OCI-LY1 (cell line): ENCODE results near the gene GPR39.

Experiments
- H2AFZ ChIP-seq: fragments of 200-600 bp; sonication (generic), shearing (Covaris generic); 2 replicates; pipeline ENCODE4 v1.6.0; 2014; ENCODE audit warnings: antibody characterized with exemption, mild to moderate bottlenecking, low read length
- H3F3A ChIP-seq: fragments of 200-600 bp; sonication (generic), shearing (Covaris generic); 2 replicates; pipeline ENCODE4 v1.6.0; 2014; ENCODE audit warnings: mild to moderate bottlenecking, antibody characterized with exemption, low read length, moderate library complexity; ENCODE audit not compliant: insufficient read depth
- H3K27ac ChIP-seq: fragments of 200-600 bp; sonication (generic); 2 replicates; pipeline ENCODE4 v1.5.1; 2014; ENCODE audit warnings: low read length, mixed run types, mild to moderate bottlenecking, low read depth; ENCODE audit not compliant: poor library complexity, severe bottlenecking
- H3K27me3 ChIP-seq: fragments of 200-600 bp; sonication (generic); 2 replicates; pipeline ENCODE4 v1.6.0; 2014; ENCODE audit warnings: antibody characterized with exemption, mild to moderate bottlenecking, low read length, moderate library complexity; ENCODE audit not compliant: insufficient read depth
- H3K36me3 ChIP-seq: fragments of 200-600 bp; sonication (generic); 2 replicates; pipeline ENCODE4 v1.6.1; 2014; ENCODE audit warnings: mild to moderate bottlenecking, antibody characterized with exemption, low read length, moderate library complexity, mixed read lengths; ENCODE audit not compliant: insufficient read depth
- H3K4me1 ChIP-seq: fragments of 200-600 bp; sonication (generic); 2 replicates; pipeline ENCODE4 v1.5.1; 2014; ENCODE audit warnings: mild to moderate bottlenecking, low read length, moderate library complexity; ENCODE audit not compliant: insufficient read depth, severe bottlenecking
- H3K4me2 ChIP-seq: fragments of 200-600 bp; sonication (generic), shearing (Covaris generic); 2 replicates; pipeline ENCODE4 v1.6.1; 2014; ENCODE audit warnings: low read length
- H3K4me3 ChIP-seq: fragments of 200-600 bp; sonication (generic); 2 replicates; pipeline ENCODE4 v1.5.1; 2014; ENCODE audit warnings: low read length, low read depth, mild to moderate bottlenecking, mixed read lengths; ENCODE audit not compliant: poor library complexity, severe bottlenecking
- H3K79me2 ChIP-seq: fragments of 200-600 bp; shearing (Covaris generic); 2 replicates; pipeline ENCODE4 v1.6.1; 2016; ENCODE audit warnings: mixed run types, low read length, mixed read lengths; ENCODE audit not compliant: insufficient read depth
- H3K9ac ChIP-seq: fragments of 200-600 bp; sonication (generic), shearing (Covaris generic); 2 replicates; pipeline ENCODE4 v1.6.1; 2014; ENCODE audit warnings: mild to moderate bottlenecking, low read length, mixed read lengths
- H3K9me2 ChIP-seq: fragments of 200-600 bp; sonication (generic), shearing (Covaris generic); 2 replicates; pipeline ENCODE4 v1.6.1; 2014; ENCODE audit warnings: low read depth, mild to moderate bottlenecking, low read length, mixed read lengths
- H3K9me3 ChIP-seq: fragments of 200-600 bp; shearing (Covaris generic); 2 replicates; pipeline ENCODE4 v1.6.1; 2014; ENCODE audit warnings: low read length, mixed read lengths
- H4K20me1 ChIP-seq: fragments of 200-600 bp; sonication (generic), shearing (Covaris generic); 2 replicates; pipeline ENCODE4 v1.6.0; 2016; ENCODE audit warnings: mild to moderate bottlenecking, low read length; ENCODE audit not compliant: insufficient read depth
- CTCF ChIP-seq: fragments of 200-600 bp; sonication (generic), shearing (Covaris generic); IDR thresholded peaks from 2 replicates; pipeline ENCODE4 v1.5.1; 2017; ENCODE audit warnings: mild to moderate bottlenecking, antibody characterized with exemption, low read length, moderate library complexity, mixed read lengths
- EZH2 ChIP-seq: fragments of 200-600 bp; sonication (generic), shearing (Covaris generic); IDR thresholded peaks from 2 replicates; pipeline ENCODE4 v1.8.0; 2017; ENCODE audit warnings: borderline replicate concordance, mixed run types, mild to moderate bottlenecking, antibody characterized with exemption, low read length, moderate library complexity, mixed read lengths

GPR39 gene

GRCh38 chr2:132479155-132479554 lies 62.5 kb downstream of the GPR39 start:
- Histone ChIP-seq H3K79me2 (no peaks in the 10 kb centered on the region), H2AFZ (no peak overlapping the region), H3K9me3 (no peaks in the 10 kb centered on the region), H4K20me1 (no peaks in the 10 kb centered on the region), H3K9ac (no peak overlapping the region), H3K4me3 (no peak overlapping the region), H3K27me3 (no peaks in the 10 kb centered on the region), H3K9me2 (no peaks in the 10 kb centered on the region), H3K27ac (no peak overlapping the region), H3K4me2 (no peak overlapping the region), H3K4me1 (no peaks in the 10 kb centered on the region), H3K36me3 (no peaks in the 10 kb centered on the region), H3F3A (no peaks in the 10 kb centered on the region)
- no peak for TF ChIP-seq CTCF
- no peak for TF ChIP-seq EZH2

- Histone ChIP-seq H3K27ac (no peak overlapping the region), H3K36me3 (no peaks in the 10 kb centered on the region), H3K4me3 (no peak overlapping the region), H4K20me1 (no peaks in the 10 kb centered on the region), H3K79me2 (no peaks in the 10 kb centered on the region), H3K4me2 (no peak overlapping the region), H3K9me3 (no peaks in the 10 kb centered on the region), H3K9ac (no peak overlapping the region), H2AFZ (no peak overlapping the region), H3F3A (no peaks in the 10 kb centered on the region), H3K9me2 (no peaks in the 10 kb centered on the region), H3K4me1 (no peaks in the 10 kb centered on the region), H3K27me3 (no peaks in the 10 kb centered on the region)
- TF ChIP-seq EZH2 (no peak), CTCF (no peak)
These were observed 66.2 kb downstream of the GPR39 start for GRCh38 chr2:132482821-132483220.

GRCh38 chr2:132484144-132484543 lies 67.5 kb downstream of the GPR39 start:
- H3K9ac ChIP-seq = no peak overlapping the region
- H3K9me2 ChIP-seq = no peaks in the 10 kb centered on the region
- no peak overlapping the region for H3K4me2 ChIP-seq
- no peaks in the 10 kb centered on the region for H3K9me3 ChIP-seq
- H3K4me1 ChIP-seq = no peaks in the 10 kb centered on the region
- no peaks in the 10 kb centered on the region for H3K36me3 ChIP-seq
- no peaks in the 10 kb centered on the region for H4K20me1 ChIP-seq
- H3K79me2 ChIP-seq = no peaks in the 10 kb centered on the region
- no peak overlapping the region for H3K27ac ChIP-seq
- H2AFZ ChIP-seq = no peak overlapping the region
- no peak for TF ChIP-seq CTCF
- TF ChIP-seq EZH2 = no peak
- no peaks in the 10 kb centered on the region for H3F3A ChIP-seq
- no peak overlapping the region for H3K4me3 ChIP-seq
- no peaks in the 10 kb centered on the region for H3K27me3 ChIP-seq
